IgD-negative memory B cell (primary cell): ENCODE data around the gene NAA35. TPM values are rescaled to one million over a fixed set of nuclear protein-coding genes. Genes with fewer than 3 reads are reported as not detected.

ENCODE experiments used
- H3K27ac Mint-ChIP-seq, 3 donors: one replicate each; pipeline ENCODE4 v1.8.0; 2020 to 2022; ENCODE audit warnings: mild to moderate bottlenecking in 3 of 3, mixed read lengths in 3 of 3, moderate library complexity in 1 of 3
- H3K27me3 Mint-ChIP-seq: one replicate; pipeline ENCODE4 v1.8.0; 2021; ENCODE audit warnings: mixed read lengths
- H3K36me3 Mint-ChIP-seq: one replicate; pipeline ENCODE4 v1.8.0; 2020; ENCODE audit warnings: mild to moderate bottlenecking, mixed read lengths
- H3K4me1 Mint-ChIP-seq, 3 donors: one replicate each; pipeline ENCODE4 v1.8.0; 2020 to 2022; ENCODE audit warnings: mixed read lengths in 3 of 3, mild to moderate bottlenecking in 1 of 3
- H3K4me3 Mint-ChIP-seq, 4 donors: one replicate each; pipeline ENCODE4 v1.8.0; 2020 to 2022; ENCODE audit warnings: mild to moderate bottlenecking in 4 of 4, mixed read lengths in 4 of 4, moderate library complexity in 3 of 4
- H3K9me3 Mint-ChIP-seq, 3 donors: one replicate each; pipeline ENCODE4 v1.8.0; 2020 to 2021; ENCODE audit warnings: mixed read lengths in 3 of 3, mild to moderate bottlenecking in 1 of 3
- polyA plus RNA-seq: library from polyadenylated mRNA; unstranded; fragments of 300-500 nt; fragmentation: Illumina TruSeq; gene quantifications from one replicate; pipeline ENCODE4 v1.2.3, GENCODE V29; 2021

NAA35 gene
- polyA plus RNA-seq = 12.6 TPM

DNA sequence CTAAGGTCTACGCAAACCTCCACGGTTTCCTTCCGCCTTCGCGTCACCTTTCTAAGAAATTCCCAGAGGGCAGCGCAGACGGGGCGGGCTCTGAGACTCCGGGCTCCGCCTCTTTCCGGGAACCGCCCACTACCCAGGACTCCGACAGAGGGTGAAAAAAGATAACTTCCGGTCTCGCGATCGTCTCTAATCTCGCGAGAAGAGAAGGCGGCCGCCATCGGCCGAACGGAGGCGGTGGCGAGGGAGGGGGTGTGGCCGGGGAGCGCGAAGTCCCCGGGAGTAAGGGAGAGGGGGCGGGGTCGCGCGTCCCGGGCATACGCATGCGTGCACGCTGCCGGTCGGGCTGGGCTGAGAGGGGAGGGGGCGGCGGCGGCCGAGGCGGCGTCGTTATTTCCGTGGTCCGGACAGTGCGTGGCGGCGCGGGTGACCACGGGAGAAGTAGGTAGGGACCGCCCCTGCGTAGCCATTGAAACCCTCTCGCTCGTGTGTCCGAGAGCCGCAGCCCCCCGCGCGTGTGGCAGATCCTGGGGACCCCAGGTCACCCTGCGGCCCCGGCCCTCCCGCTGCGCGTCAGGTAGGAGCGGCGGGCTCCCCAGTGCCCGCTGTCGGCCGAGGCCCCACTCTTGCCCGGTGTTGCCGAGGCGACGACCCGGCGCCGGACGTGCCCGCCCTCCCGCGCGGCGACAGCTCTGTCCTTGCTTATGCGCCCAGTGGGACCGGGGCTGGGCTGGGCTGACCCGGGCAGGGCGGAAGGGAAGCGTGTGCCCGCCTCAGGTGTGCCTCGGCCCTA is at the start of gene NAA35:
TSS of gene NAA35 (plus strand) at position 315 of the 790 bp plus-strand sequence. CDS start 1,014 bp downstream, outside the sequence.
- Mint-ChIP-seq H3K9me3 (no peaks in the 10 kb centered on the region), H3K36me3 (no peaks in the 10 kb centered on the region), H3K27ac (peak within 1 kb of the TSS; percentile 83 to 94 (median 90)), H3K27me3 (no peaks in the 10 kb centered on the region), H3K4me3 (peak within 1 kb of the TSS; percentile 84 to 95 (median 90)), H3K4me1 (peaks cover 5 to 21% (median 12%) of the 10 kb centered on the region in 3 donors)

DNA sequence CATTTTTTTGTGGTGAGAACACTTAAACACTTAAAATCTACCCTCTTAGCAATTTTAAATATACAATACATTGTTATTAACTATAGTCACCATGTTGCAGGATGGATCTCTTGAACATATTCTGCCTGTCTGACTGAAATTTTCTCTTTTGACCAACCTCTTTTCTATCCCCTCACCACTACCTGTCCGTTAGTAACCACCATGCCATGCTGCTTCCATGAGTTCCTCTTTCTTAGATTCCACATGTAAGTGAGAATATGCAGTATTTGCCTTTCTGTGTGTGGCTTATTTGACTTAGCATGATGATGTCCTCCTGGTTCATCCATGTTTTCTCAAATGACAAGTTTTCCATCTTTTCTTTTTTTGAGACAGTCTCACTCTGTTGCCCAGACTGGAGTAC is 48.5 kb upstream of the NAA35 start:
- H3K4me3 Mint-ChIP-seq = no peak overlapping the region
- no peaks in the 10 kb centered on the region for H3K4me1 Mint-ChIP-seq
- H3K9me3 Mint-ChIP-seq = peaks cover 2 to 7% (median 2%) of the 10 kb centered on the region in 3 donors
- no peaks in the 10 kb centered on the region for H3K27me3 Mint-ChIP-seq
- H3K27ac Mint-ChIP-seq = no peak overlapping the region
- peaks cover 5% of the 10 kb centered on the region for H3K36me3 Mint-ChIP-seq

DNA sequence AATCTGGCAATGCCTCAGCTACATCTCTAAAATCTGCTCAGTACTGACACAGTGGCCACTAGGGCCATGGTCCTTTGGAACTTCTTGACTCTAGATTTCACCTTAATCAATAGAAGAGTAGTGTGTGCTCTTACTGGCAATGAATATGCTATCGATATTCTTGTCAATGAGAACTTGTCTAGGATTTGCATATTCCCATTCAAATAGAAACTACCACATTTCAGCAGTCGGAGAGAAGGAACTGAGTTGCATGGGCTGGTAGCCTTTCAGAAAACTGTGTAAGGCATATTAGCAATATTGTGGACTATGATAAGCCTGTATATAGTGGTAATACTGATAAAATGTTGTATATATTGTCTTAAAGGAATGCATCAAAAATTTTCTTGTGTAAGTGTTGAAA is 45.3 kb upstream of the NAA35 start:
- H3K9me3 Mint-ChIP-seq = peaks cover 2 to 7% (median 2%) of the 10 kb centered on the region in 3 donors
- H3K27ac Mint-ChIP-seq = no peak overlapping the region
- H3K4me3 Mint-ChIP-seq = no peak overlapping the region
- peaks cover 4% of the 10 kb centered on the region for H3K36me3 Mint-ChIP-seq
- no peaks in the 10 kb centered on the region for H3K27me3 Mint-ChIP-seq
- H3K4me1 Mint-ChIP-seq = peaks cover 4 to 6% (median 5%) of the 10 kb centered on the region in 3 donors

DNA sequence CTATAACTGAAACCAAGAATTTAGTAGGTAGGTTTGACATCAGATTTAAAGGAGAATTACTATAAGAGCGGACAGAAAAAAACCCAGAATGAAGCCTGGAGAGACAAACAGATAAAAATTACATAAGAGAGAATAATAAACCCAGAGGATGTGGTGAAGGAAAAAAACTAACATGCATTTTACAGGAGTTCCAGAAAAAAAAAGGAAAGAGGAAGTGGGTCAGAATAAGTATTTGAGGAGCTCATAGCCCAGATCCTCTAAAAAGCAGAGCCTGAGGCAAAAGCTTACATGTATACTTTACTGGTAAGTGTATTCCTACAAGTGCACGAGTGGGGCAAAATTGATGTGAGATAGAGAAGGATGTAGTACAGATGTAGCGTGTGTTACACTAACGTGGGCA is 43.1 kb upstream of the NAA35 start:
- Mint-ChIP-seq H3K27ac (peak overlapping the region in 1 of 3 donors; percentile 36), H3K36me3 (peaks cover 4% of the 10 kb centered on the region), H3K4me3 (no peak overlapping the region), H3K9me3 (peaks cover 0 to 2% (median 2%) of the 10 kb centered on the region in 3 donors), H3K27me3 (no peaks in the 10 kb centered on the region), H3K4me1 (peaks cover 4 to 6% (median 5%) of the 10 kb centered on the region in 3 donors)

DNA sequence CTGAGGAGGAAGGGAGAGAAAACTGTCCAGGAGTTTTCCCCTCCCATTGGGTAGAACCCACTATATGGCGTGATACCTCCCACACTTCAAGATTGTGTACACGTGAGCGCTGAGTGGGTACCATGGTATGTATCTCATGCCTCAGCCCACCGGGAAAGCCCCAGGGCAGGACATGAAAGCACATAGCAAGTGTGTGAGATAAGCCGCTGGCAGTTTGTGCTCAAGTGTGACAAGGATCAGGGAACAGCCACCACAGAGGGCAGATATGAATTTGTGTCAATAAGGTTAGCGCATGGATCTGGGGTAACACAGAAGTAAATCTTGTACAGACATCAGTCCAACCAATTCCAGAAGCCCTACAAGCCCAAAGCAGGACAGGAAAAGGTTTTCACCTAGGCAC is 42.6 kb upstream of the NAA35 start:
- peaks cover 4% of the 10 kb centered on the region for H3K36me3 Mint-ChIP-seq
- peaks cover 4 to 6% (median 5%) of the 10 kb centered on the region in 3 donors for H3K4me1 Mint-ChIP-seq
- H3K27ac Mint-ChIP-seq = peak overlapping the region in 1 of 3 donors; percentile 36
- H3K4me3 Mint-ChIP-seq = no peak overlapping the region
- H3K9me3 Mint-ChIP-seq = no peaks in the 10 kb centered on the region
- no peaks in the 10 kb centered on the region for H3K27me3 Mint-ChIP-seq

DNA sequence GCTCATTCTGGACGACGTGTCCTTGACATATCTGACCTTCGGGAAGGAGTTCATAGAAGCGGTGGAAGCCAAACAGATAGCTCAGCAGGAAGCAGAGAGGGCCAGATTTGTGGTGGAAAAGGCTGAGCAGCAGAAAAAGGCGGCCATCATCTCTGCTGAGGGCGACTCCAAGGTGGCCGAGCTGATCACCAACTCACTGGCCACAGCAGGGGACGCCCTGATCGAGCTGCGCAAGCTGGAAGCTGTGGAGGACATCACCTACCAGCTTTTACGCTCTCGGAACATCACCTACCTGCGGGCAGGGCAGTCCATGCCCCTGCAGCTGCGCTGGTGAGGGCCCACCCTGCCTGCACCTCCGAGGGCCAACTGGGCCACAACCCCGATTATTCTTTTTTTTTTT is 41.6 kb upstream of the NAA35 start:
- Mint-ChIP-seq H3K36me3 (peaks cover 2% of the 10 kb centered on the region), H3K4me1 (peaks cover 4 to 6% (median 5%) of the 10 kb centered on the region in 3 donors), H3K27me3 (no peaks in the 10 kb centered on the region), H3K4me3 (no peak overlapping the region), H3K9me3 (no peaks in the 10 kb centered on the region), H3K27ac (no peak overlapping the region)

DNA sequence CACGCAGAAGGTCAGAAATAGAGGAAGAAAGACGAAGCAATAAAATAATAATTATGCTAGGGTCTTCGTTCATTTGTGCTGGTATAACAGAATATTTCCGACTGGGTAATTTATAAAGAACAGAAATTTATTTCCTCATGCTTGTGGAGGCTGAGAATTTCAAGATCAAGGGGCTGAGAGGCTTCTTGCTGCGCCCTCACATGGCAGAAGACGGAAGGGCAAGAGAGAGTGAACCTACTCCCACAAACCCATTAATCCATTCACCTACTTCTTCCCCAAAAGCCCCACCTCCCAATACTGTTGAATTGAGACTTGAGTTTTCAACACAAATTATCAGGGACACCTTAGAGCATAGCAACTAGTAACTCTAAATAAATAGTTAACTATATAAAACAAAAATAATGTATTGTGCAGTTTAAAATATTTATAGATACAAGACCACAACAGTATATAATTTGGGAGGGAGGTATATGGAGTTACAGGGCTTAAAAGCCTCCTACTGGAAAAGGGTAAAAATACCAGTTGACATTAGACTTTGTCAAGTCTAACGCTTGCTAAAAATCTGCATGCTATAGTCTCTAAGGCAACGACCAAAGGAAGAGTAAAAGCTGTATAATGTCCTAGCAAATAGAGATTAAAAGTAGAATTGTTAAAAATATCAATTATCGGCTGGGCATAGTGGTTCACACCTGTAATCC is 40.3 kb upstream of the NAA35 start:
- Mint-ChIP-seq H3K4me3 (no peak overlapping the region), H3K9me3 (no peaks in the 10 kb centered on the region), H3K27ac (no peak overlapping the region), H3K36me3 (peaks cover 2% of the 10 kb centered on the region), H3K27me3 (no peaks in the 10 kb centered on the region), H3K4me1 (peaks cover 4 to 6% (median 5%) of the 10 kb centered on the region in 3 donors)

DNA sequence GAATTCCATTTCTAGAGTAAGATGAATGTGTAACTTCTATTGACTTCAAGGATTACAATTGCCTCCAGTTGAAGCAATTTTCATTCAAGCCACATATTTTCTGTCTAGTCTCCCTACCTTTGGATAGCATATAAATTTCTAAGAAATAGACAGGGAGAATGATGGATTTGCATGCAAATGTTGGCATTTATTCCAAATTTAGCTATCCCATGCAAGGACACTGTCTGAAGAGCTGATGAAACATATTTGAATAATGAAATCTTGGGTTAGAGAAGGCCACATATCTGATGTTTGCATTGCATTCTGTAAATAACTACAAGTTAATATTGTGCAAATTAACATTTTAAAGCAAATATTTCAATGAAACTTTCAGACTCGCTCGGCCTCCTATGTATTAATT is 36.0 kb upstream of the NAA35 start:
- H3K27me3 Mint-ChIP-seq = no peaks in the 10 kb centered on the region

DNA sequence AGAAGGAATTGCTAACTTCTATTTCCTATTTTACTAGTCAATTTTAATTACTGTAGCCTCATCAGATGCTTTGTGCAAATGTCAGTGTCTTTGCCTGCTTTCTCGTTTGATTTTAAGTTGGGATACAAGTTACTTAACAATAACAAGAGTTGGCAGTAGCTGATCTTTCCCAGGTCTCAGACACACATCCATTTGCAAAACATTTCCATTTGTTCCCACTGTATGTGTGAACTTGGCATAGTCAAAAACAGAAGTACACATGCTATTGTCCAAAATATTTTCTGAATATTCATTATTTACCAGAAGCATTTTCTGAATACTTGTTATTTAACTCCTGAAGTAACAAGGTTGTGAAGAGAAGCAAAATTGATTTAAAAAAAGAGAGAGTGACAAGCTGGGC is 35.0 kb upstream of the NAA35 start:
- Mint-ChIP-seq H3K9me3 (no peaks in the 10 kb centered on the region), H3K27ac (no peak overlapping the region), H3K4me1 (no peaks in the 10 kb centered on the region), H3K27me3 (no peaks in the 10 kb centered on the region), H3K4me3 (no peak overlapping the region), H3K36me3 (no peaks in the 10 kb centered on the region)

More for the DNA sequence above, 36.0 kb upstream of the NAA35 start:
- no peaks in the 10 kb centered on the region for H3K9me3 Mint-ChIP-seq
- no peak overlapping the region for H3K27ac Mint-ChIP-seq
- no peaks in the 10 kb centered on the region for H3K4me1 Mint-ChIP-seq
- no peaks in the 10 kb centered on the region for H3K36me3 Mint-ChIP-seq
- no peak overlapping the region for H3K4me3 Mint-ChIP-seq

DNA sequence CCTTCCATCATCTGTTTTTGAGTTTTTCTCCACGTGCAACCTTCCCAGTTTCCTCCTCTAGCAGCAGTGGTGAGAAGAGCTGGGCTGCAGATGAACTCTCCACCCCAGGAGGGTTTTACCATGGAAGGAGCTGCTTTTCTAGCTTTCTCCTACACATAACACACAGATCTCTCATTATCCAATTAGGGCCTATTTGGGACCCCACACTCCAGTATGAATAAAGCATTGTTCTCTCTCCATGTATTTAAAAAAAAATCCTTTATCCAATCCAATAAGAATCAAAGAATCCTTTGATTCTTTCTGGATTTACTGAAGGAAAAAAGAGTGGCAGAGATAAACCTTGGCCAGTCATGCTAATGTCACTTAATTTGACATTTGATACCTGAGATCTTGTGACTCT is 31.6 kb upstream of the NAA35 start:
- peaks cover 0 to 6% (median 2%) of the 10 kb centered on the region in 3 donors for H3K4me1 Mint-ChIP-seq
- H3K27me3 Mint-ChIP-seq = no peaks in the 10 kb centered on the region
- no peaks in the 10 kb centered on the region for H3K36me3 Mint-ChIP-seq
- H3K9me3 Mint-ChIP-seq = no peaks in the 10 kb centered on the region
- H3K4me3 Mint-ChIP-seq = no peak overlapping the region
- no peak overlapping the region for H3K27ac Mint-ChIP-seq

DNA sequence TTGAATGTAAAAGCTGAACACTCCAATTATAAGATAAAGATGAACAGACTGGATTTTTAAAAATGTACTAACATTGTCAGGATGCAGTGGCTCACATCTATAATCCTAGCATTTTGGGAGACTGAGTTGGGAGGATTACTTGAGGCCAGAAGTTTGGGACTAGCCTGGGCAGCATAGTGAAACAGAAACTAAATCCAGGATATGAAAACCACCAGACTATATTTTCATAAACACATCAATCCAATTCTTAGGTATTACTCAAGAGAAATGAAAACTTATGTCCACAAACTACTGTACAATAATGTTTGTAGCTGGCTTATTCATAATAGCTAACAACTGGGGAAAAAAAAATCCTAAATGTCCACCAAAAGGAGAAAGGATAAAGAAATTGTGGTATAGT is 26.8 kb upstream of the NAA35 start:
- Mint-ChIP-seq H3K27ac (no peak overlapping the region), H3K36me3 (peaks cover 2% of the 10 kb centered on the region), H3K27me3 (no peaks in the 10 kb centered on the region), H3K9me3 (peaks cover 0 to 5% (median 3%) of the 10 kb centered on the region in 3 donors), H3K4me1 (peaks cover 0 to 6% (median 2%) of the 10 kb centered on the region in 3 donors), H3K4me3 (peak overlapping the region in 1 of 4 donors; percentile 23)

DNA sequence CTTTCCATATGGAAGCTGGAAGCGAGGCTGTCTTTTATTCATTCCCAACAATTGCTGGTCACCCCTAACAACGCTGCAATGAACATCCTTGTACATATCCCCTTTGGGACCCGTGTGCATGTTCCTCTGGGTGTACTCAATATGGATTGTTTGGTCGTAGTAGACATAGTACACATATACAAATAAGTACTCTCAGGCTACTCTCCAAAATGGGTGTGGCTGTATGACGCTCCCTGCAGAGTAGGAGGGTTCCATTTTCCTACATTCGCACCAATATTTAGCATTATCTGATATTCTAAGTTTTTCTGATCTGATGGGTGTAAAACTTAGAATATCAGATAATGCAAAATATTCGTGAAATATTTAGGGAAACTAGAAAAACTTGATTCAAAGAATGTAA is 23.2 kb upstream of the NAA35 start:
- Mint-ChIP-seq H3K4me3 (no peak overlapping the region), H3K36me3 (peaks cover 2% of the 10 kb centered on the region), H3K27ac (no peak overlapping the region), H3K27me3 (no peaks in the 10 kb centered on the region), H3K9me3 (peaks cover 0 to 5% (median 3%) of the 10 kb centered on the region in 3 donors), H3K4me1 (peaks cover 0 to 3% (median 2%) of the 10 kb centered on the region in 3 donors)

DNA sequence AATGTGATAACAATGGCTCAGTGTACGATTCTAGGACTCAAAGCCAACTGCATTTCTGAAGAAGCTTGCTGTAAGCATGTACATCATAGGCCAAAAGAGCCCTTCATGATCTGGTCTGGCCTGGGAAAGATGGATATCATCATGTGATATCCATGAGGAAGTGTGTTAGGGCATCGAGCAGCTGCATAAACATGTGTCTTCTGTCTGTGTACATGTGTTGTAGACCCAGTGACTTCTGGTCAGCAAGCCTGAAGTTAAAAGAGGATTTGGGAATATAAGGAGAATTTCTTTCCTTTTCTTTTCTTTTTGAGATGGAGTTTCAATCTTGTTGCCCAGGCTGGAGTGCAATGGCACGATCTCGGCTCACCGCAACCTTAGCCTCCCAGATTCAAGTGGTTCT is 15.5 kb upstream of the NAA35 start:
- H3K9me3 Mint-ChIP-seq = no peaks in the 10 kb centered on the region
- H3K36me3 Mint-ChIP-seq = no peaks in the 10 kb centered on the region
- no peak overlapping the region for H3K27ac Mint-ChIP-seq
- H3K4me1 Mint-ChIP-seq = no peaks in the 10 kb centered on the region
- H3K27me3 Mint-ChIP-seq = peaks cover 19% of the 10 kb centered on the region
- no peak overlapping the region for H3K4me3 Mint-ChIP-seq

DNA sequence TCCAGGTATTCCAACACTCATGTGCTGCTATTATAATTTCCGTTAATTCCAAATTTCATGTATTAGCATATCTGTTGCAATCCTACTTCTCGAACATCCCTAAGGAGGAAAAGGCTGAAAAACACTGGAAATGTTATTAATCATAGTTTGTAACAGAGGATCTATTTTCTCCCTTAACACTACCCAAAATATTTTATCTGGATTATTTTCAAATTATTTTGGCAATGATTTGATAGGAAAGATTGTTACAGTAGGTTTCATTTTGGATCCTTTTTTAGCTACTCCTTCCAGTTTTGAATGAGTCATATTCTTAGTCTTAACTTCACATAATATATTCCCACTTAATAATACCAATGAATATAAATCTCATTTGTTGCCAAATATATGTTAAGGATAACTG is 13.9 kb upstream of the NAA35 start:
- peaks cover 21% of the 10 kb centered on the region for H3K27me3 Mint-ChIP-seq
- no peaks in the 10 kb centered on the region for H3K9me3 Mint-ChIP-seq
- H3K36me3 Mint-ChIP-seq = no peaks in the 10 kb centered on the region
- no peak overlapping the region for H3K27ac Mint-ChIP-seq
- H3K4me1 Mint-ChIP-seq = no peaks in the 10 kb centered on the region
- no peak overlapping the region for H3K4me3 Mint-ChIP-seq

DNA sequence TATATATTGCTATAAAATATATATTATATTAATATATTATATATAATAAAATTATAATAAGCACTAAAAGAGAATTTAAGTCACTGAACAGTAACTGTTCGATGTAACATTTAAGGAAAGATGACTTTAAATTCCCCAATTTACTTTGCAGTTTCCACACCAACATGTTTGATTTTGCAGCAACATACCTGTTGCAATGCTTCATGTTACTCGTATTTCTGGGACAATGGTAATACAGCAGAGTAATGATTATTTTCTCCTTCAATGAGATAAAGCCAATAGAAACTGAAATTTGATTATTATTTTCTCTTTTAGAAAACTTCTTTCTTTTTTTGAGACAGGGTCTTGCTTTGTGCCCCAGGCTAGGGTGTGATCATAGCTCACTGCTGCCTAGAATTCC is 9.5 kb upstream of the NAA35 start:
- Mint-ChIP-seq H3K27me3 (peaks cover 16% of the 10 kb centered on the region), H3K9me3 (peaks cover 0 to 2% (median 0%) of the 10 kb centered on the region in 3 donors), H3K36me3 (no peaks in the 10 kb centered on the region), H3K27ac (no peak overlapping the region), H3K4me1 (no peaks in the 10 kb centered on the region), H3K4me3 (no peak overlapping the region)
